AG04449 (cell line): ENCODE measurements around the gene ZC3H7A.

ENCODE experiments used
- CTCF ChIA-PET: fragments of 350-600 bp; formaldehyde crosslinking; extraction: SDS; loops from one replicate; lab custom pipeline; 2021; ENCODE audit warnings: antibody characterized with exemption; lab: Yijun Ruan, JAX
- POLR2A ChIA-PET: fragments of 400-600, 350-600 bp; formaldehyde crosslinking; extraction: SDS; loops from one replicate; lab custom pipeline; 2020; ENCODE audit warnings: antibody characterized with exemption, inconsistent platforms; lab: Yijun Ruan, JAX
- DNase-seq: peaks from one replicate; pipeline ENCODE4 v3.0.0-alpha.2; 2010; ENCODE audit warnings: low read depth, low spot score
- H3K4me3 ChIP-seq: 2 replicates; pipeline ENCODE4 v1.5.1; 2011; ENCODE audit warnings: low read depth, mild to moderate bottlenecking, control low read depth, low read length
- TF ChIP-seq, protein P1 (sequence below): IDR thresholded peaks from one replicate; pipeline ENCODE4 v1.5.1; 2011; ENCODE audit warnings: mild to moderate bottlenecking, moderate library complexity, low read length, control low read depth, inconsistent platforms; ENCODE audit not compliant: insufficient read depth; ENCODE audit errors: missing control alignments

The ZC3H7A gene

DNA sequence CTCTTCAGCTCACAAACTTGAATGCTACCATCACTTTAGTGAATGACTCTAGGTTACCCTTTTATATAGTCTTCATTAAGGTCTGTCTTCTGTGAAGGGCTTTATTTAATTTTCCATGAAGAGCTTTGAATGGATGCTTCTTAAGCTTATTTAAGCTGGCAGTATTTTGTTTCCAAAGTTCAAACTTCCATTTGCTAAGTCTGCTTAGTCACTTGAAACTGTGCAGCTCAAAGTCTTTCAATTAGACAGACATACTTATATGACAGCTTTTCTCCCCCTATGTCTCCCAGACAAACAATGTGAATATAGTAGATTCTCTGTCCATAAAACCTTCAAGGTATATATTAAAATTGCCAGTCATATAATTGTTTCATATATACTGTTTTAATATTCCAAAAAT is 77.9 kb downstream of the ZC3H7A start:
- TF ChIP-seq, protein P1, sequence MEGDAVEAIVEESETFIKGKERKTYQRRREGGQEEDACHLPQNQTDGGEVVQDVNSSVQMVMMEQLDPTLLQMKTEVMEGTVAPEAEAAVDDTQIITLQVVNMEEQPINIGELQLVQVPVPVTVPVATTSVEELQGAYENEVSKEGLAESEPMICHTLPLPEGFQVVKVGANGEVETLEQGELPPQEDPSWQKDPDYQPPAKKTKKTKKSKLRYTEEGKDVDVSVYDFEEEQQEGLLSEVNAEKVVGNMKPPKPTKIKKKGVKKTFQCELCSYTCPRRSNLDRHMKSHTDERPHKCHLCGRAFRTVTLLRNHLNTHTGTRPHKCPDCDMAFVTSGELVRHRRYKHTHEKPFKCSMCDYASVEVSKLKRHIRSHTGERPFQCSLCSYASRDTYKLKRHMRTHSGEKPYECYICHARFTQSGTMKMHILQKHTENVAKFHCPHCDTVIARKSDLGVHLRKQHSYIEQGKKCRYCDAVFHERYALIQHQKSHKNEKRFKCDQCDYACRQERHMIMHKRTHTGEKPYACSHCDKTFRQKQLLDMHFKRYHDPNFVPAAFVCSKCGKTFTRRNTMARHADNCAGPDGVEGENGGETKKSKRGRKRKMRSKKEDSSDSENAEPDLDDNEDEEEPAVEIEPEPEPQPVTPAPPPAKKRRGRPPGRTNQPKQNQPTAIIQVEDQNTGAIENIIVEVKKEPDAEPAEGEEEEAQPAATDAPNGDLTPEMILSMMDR = no peak
- H3K4me3 ChIP-seq = no peak overlapping the region
- DNase-seq = no peak
- ChIA-PET POLR2A (no interaction called here), CTCF (interaction anchor here (0.5 to 14.2 kb wide), 5 partner anchors 9 to 321 kb away, joined by 3 to 174 read pairs (median 7); no protein-coding TSS in a partner anchor)

DNA sequence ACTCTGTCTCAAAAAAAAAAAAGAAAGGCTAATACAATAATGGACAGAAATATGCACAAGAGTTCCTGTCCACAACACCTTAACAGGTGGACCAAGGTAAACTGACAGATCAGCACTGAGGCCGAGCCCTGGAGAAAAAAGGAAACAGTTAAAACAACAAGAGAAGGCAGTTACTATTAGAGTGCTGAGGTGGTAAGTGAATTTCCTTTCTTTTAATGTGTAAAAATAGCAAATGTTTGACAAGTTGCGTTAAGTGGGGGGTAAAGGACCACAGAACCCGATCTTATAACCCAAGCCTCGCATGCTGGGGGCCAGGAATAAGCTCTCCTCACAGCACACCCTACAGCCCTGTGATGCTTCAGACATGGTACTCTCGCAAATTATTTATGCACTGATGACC is 79.2 kb downstream of the ZC3H7A start:
- POLR2A ChIA-PET = no interaction called here
- TF ChIP-seq, protein P1 = no peak
- no peak overlapping the region for H3K4me3 ChIP-seq
- DNase-seq = no peak
- CTCF ChIA-PET = interaction anchor here (2.0 to 14.2 kb wide), 3 partner anchors 21 to 320 kb away, joined by 7 to 174 read pairs (median 161); no protein-coding TSS in a partner anchor

DNA sequence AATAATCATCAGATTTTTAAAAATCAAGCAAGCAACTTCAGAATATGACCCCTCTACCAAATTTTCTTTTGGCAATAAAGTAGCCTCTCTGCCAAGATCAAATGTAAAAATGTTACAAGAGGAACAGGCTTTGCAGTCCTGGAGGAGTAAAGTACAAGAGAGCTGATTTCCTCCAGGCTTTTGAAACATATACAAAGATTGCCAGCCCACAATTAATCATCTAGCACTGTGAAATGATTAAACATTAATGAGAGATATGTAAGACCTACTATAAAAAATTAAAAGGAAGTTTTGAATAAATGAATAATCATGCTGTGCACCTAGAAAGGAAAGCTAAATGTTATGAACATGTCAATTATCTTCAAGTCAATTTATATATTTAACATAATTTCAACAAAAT is 80.7 kb downstream of the ZC3H7A start:
- CTCF ChIA-PET = interaction anchor here (0.8 to 14.2 kb wide), 8 partner anchors 9 to 754 kb away, joined by 3 to 174 read pairs (median 28); no protein-coding TSS in a partner anchor
- no peak overlapping the region for H3K4me3 ChIP-seq
- DNase-seq = no peak
- TF ChIP-seq, protein P1 = no peak
- POLR2A ChIA-PET = no interaction called here

DNA sequence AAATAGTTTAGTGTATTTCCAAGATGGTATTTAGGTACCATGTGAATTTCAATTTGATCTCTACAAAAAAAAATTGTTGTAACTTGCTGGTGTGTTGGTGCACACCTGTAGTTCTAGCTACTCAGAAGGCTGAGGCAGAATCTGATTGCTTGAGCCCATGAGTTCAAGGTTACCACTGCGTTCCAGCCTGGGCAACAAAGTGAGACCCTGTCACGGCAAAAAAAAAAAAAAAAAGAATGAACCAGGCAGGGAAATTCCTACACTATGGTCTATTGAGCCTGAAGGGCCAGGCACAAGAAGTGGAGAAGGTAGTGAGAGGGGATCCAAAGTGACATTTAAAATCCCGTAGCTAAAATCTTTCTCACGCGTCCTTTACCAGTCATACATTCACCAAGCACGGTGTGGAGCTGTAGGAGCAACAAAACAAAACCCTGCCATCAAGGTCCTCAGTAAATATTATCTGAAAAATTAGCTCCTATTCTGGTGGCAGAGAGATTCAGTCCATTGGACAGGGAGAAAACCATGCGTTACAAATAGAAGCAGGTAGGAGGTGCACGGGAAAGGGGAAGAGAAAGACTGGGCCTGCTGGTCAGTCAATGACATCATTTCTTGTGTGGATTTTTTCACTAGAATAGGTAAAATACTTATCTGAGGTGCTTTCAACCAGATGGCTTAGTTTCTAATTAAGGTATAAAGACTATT is 81.7 kb downstream of the ZC3H7A start:
- no peak overlapping the region for H3K4me3 ChIP-seq
- CTCF ChIA-PET = interaction anchor here (0.6 to 14.2 kb wide), 26 partner anchors 8 to 753 kb away, joined by 3 to 174 read pairs (median 5); no protein-coding TSS in a partner anchor
- DNase-seq = no peak
- POLR2A ChIA-PET = interaction anchor here (0.7 kb wide), 1 partner anchor 15 kb away, joined by 3 read pairs; no protein-coding TSS in a partner anchor
- TF ChIP-seq, protein P1 = no peak

DNA sequence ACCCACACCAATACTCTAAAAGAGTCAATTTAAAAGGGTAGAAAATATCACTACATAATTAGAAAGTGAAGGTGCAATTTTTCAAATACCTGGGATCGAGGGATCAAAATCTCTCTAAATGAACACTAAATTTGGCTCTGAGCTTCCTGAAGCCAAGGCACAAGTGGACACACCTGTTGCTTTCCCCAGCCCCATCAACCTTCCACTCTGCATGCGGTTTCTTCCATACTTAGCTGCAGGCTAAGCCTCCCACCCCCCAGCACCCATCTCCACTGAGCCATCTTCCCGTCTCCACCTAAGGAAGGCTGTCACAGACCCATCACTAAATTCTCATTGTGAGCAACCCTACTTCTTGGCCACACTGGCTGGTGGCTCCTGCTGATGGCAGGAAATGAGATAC is 84.9 kb downstream of the ZC3H7A start:
- ChIA-PET POLR2A (no interaction called here), CTCF (interaction anchor here (0.6 to 14.2 kb wide), 7 partner anchors 12 to 748 kb away, joined by 3 to 174 read pairs (median 17); no protein-coding TSS in a partner anchor)
- TF ChIP-seq, protein P1 = no peak
- H3K4me3 ChIP-seq = no peak overlapping the region
- DNase-seq = no peak

DNA sequence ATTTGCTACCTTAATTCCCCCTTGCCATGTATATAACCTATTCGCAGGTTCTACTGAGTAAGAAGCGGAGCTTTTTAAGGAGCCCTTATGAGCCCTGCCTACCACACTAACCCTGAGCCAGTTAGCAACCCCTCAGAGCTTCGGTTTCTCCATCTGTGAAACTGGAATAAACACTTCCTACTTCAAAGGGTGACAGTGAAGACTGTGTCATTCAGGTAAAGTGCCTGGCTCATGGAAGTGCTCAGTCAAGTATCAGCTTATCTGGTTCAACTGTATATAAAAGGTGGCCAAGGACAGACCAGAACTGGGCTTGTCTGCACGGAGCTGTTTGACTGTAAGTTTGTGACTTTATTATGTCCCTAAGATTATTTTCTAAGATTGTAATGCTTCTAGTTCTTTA is 85.4 kb downstream of the ZC3H7A start:
- H3K4me3 ChIP-seq = no peak overlapping the region
- ChIA-PET POLR2A (no interaction called here), CTCF (interaction anchor here (0.6 to 14.2 kb wide), 12 partner anchors 11 to 748 kb away, joined by 3 to 174 read pairs (median 4); partner anchors contain the start of gene ZC3H7A)
- TF ChIP-seq, protein P1 = no peak
- no peak for DNase-seq
